ENCODE results near the gene ADGRE1. TPM values are rescaled to one million over a fixed set of nuclear protein-coding genes. Genes with fewer than 3 reads are reported as not detected.

Gene ADGRE1
- total and polyA plus RNA-seq, 4 donors = 0.39 to 16.2 (median 1.8) TPM

DNA sequence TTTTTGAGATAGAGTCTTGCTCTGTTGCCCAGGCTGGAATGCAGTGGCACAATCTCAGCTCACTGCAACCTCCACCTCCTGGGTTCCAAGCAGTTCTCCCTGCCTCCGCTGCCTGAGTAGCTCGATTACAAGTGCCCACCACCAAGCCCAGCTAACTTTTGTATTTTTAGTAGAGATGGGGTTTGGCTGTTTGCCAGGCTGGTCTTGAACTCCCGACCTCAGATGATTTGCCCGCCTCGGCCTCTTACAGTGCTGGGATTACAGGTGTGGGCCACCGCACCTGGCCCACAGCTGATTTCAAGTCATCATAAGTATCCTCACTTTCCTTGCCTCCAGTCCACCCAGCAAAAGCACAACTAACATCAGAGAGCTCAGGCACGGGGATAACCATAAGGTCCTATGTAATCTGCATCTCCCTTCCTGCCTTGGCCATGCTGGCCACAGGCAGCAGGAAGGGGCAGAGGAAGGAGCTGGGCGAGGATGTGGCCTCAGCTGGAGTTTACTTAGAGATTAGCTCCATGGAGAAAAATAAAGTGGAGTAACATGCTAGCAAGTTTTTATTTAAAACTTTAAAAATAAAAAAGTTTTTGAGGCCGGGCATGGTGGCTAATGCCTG is 22.9 kb upstream of the ADGRE1 start:
- 58% methylated on average over 9 of the region's 9 CpGs for WGBS
- Histone ChIP-seq H3K27me3 (ENCODE audit: control insufficient read depth in 4 of 4, insufficient read depth in 4 of 4, low read length in 3 of 4) (no peaks in the 10 kb centered on the region), H3K27ac (ENCODE audit: low read depth in 1 of 2, low read length in 2 of 2) (no peak overlapping the region), H3K36me3 (ENCODE audit: control insufficient read depth in 4 of 4, insufficient read depth in 3 of 4, low read depth in 1 of 4, low read length in 3 of 4) (no peaks in the 10 kb centered on the region), H3K9ac (ENCODE audit: low read depth in 1 of 2, low read length in 2 of 2) (no peak overlapping the region), H3K4me1 (ENCODE audit: control insufficient read depth in 4 of 4, insufficient read depth in 4 of 4, low read length in 3 of 4) (peaks cover 0 to 5% (median 0%) of the 10 kb centered on the region in 4 donors), H3K4me3 (ENCODE audit: low read depth in 1 of 3, low read length in 3 of 3) (no peak overlapping the region), H3K9me3 (ENCODE audit: control insufficient read depth in 4 of 4, low read length in 3 of 4) (no peaks in the 10 kb centered on the region)
- TF ChIP-seq, protein P1, sequence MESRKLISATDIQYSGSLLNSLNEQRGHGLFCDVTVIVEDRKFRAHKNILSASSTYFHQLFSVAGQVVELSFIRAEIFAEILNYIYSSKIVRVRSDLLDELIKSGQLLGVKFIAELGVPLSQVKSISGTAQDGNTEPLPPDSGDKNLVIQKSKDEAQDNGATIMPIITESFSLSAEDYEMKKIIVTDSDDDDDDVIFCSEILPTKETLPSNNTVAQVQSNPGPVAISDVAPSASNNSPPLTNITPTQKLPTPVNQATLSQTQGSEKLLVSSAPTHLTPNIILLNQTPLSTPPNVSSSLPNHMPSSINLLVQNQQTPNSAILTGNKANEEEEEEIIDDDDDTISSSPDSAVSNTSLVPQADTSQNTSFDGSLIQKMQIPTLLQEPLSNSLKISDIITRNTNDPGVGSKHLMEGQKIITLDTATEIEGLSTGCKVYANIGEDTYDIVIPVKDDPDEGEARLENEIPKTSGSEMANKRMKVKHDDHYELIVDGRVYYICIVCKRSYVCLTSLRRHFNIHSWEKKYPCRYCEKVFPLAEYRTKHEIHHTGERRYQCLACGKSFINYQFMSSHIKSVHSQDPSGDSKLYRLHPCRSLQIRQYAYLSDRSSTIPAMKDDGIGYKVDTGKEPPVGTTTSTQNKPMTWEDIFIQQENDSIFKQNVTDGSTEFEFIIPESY (IDR thresholded peaks at IDR 0.05) = no peak
- TF ChIP-seq, protein P2, sequence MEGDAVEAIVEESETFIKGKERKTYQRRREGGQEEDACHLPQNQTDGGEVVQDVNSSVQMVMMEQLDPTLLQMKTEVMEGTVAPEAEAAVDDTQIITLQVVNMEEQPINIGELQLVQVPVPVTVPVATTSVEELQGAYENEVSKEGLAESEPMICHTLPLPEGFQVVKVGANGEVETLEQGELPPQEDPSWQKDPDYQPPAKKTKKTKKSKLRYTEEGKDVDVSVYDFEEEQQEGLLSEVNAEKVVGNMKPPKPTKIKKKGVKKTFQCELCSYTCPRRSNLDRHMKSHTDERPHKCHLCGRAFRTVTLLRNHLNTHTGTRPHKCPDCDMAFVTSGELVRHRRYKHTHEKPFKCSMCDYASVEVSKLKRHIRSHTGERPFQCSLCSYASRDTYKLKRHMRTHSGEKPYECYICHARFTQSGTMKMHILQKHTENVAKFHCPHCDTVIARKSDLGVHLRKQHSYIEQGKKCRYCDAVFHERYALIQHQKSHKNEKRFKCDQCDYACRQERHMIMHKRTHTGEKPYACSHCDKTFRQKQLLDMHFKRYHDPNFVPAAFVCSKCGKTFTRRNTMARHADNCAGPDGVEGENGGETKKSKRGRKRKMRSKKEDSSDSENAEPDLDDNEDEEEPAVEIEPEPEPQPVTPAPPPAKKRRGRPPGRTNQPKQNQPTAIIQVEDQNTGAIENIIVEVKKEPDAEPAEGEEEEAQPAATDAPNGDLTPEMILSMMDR (IDR thresholded peaks at IDR 0.05; ENCODE audit: low read depth, low read length, missing input control) = no peak
- TF ChIP-seq HNF4G (IDR thresholded peaks at IDR 0.05) = no peak
- TF ChIP-seq, protein P3, sequence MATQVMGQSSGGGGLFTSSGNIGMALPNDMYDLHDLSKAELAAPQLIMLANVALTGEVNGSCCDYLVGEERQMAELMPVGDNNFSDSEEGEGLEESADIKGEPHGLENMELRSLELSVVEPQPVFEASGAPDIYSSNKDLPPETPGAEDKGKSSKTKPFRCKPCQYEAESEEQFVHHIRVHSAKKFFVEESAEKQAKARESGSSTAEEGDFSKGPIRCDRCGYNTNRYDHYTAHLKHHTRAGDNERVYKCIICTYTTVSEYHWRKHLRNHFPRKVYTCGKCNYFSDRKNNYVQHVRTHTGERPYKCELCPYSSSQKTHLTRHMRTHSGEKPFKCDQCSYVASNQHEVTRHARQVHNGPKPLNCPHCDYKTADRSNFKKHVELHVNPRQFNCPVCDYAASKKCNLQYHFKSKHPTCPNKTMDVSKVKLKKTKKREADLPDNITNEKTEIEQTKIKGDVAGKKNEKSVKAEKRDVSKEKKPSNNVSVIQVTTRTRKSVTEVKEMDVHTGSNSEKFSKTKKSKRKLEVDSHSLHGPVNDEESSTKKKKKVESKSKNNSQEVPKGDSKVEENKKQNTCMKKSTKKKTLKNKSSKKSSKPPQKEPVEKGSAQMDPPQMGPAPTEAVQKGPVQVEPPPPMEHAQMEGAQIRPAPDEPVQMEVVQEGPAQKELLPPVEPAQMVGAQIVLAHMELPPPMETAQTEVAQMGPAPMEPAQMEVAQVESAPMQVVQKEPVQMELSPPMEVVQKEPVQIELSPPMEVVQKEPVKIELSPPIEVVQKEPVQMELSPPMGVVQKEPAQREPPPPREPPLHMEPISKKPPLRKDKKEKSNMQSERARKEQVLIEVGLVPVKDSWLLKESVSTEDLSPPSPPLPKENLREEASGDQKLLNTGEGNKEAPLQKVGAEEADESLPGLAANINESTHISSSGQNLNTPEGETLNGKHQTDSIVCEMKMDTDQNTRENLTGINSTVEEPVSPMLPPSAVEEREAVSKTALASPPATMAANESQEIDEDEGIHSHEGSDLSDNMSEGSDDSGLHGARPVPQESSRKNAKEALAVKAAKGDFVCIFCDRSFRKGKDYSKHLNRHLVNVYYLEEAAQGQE (IDR thresholded peaks at IDR 0.05) = no peak
- DNase-seq (ENCODE audit: low spot score) = no peak

DNA sequence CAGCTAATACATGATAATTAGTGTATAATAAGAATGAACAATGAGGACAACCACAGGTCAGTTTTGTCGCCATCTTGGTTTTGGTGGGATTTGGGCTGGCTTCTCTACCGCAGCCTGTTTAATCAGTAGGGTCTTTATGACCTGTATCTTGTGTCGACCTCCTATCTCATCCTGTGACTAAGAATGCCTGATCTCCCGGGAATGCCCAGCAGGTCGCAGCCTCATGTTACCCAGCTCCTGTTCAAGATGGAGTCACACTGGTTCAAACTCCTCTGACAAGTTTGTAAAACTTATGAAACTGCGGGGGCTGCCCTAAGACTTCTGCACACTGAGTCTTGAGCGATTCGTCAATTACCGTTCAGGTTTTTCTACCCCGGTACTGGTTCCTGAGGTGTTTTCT is 21.5 kb upstream of the ADGRE1 start:
- Histone ChIP-seq H3K36me3 (ENCODE audit: control insufficient read depth in 4 of 4, insufficient read depth in 3 of 4, low read depth in 1 of 4, low read length in 3 of 4) (no peaks in the 10 kb centered on the region), H3K9ac (ENCODE audit: low read depth in 1 of 2, low read length in 2 of 2) (no peak overlapping the region), H3K4me1 (ENCODE audit: control insufficient read depth in 4 of 4, insufficient read depth in 4 of 4, low read length in 3 of 4) (peaks cover 0 to 5% (median 0%) of the 10 kb centered on the region in 4 donors), H3K4me3 (ENCODE audit: low read depth in 1 of 3, low read length in 3 of 3) (no peak overlapping the region), H3K27ac (ENCODE audit: low read depth in 1 of 2, low read length in 2 of 2) (no peak overlapping the region), H3K27me3 (ENCODE audit: control insufficient read depth in 4 of 4, insufficient read depth in 4 of 4, low read length in 3 of 4) (no peaks in the 10 kb centered on the region), H3K9me3 (ENCODE audit: control insufficient read depth in 4 of 4, low read length in 3 of 4) (no peaks in the 10 kb centered on the region)
- no peak for DNase-seq (ENCODE audit: low spot score)
- TF ChIP-seq TAF1 (conservative IDR thresholded peaks at IDR 0.05) (no peak), RAD21 (IDR thresholded peaks at IDR 0.05) (no peak), RXRA (IDR thresholded peaks at IDR 0.05) (no peak), HNF4G (IDR thresholded peaks at IDR 0.05) (no peak)
- TF ChIP-seq, protein P1 (IDR thresholded peaks at IDR 0.05) = no peak
- WGBS = 72% methylated on average over 10 of the region's 10 CpGs
